Stimulated activated memory B cell treated with anti-CD40 and anti-IgM and Interleukin-4, amounts not matched to agents 10 μg/mL and 1 μg/mL and 100 μg/mL, for 72 hours (primary cell): Measurements from ENCODE around the gene ZFP36L1.
A peak's percentile ranks its signal among the peaks of the same experiment; 100 is the strongest.

ENCODE experiments used
- ATAC-seq: fragments of 150-1000 bp; cut with Tn5 transposase; 2 replicates; pipeline ENCODE4 v1.10.0; 2021
- H3K27ac Mint-ChIP-seq: one replicate; pipeline ENCODE4 v1.8.0; 2022; ENCODE audit warnings: mild to moderate bottlenecking, mixed read lengths
- H3K27me3 Mint-ChIP-seq: one replicate; pipeline ENCODE4 v1.8.0; 2022; ENCODE audit warnings: mixed read lengths
- H3K36me3 Mint-ChIP-seq: one replicate; pipeline ENCODE4 v1.8.0; 2022; ENCODE audit warnings: mixed read lengths
- H3K4me1 Mint-ChIP-seq: one replicate; pipeline ENCODE4 v1.8.0; 2022; ENCODE audit warnings: mixed read lengths
- H3K4me3 Mint-ChIP-seq: one replicate; pipeline ENCODE4 v1.8.0; 2022; ENCODE audit warnings: mild to moderate bottlenecking, moderate library complexity, mixed read lengths
- H3K9me3 Mint-ChIP-seq: one replicate; pipeline ENCODE4 v1.8.0; 2022; ENCODE audit warnings: mixed read lengths

The ZFP36L1 gene

DNA sequence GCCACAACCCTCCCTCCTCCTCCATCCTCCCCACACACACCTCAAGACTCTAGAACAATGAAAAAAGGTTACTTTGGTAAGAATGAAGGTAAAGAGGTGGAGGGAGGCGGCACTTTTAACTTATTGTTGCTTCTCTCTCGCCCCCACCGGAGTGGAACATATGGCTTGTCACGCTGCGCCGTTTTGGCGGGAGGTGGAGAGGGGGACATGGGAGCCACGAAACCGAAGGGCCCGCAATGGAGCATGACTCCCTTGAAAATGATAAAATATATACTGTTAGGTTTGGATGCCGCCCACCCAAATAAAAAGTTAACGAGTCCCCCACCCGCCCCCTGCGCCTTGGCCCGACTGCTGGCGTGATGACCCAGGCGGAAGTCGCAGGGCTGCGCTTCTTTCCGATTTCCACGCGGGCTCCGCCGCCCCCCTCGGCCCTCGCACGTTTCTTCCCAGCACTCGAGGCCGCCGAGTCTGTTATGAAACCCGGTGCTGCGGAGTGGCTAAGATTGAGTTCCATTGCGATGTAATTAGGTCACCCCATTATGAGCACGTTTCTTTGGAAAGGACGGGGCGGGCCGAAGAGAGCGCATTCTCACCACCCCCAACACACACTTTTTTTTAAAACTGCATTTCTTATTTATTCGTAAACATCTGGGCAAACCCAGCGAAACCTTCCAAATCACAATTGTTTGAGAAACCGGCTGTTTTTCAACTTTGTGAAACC, 1.4 kb upstream of the ZFP36L1 start:
- peak; percentile 28 for ATAC-seq
- Mint-ChIP-seq H3K27ac (peak overlapping the region; percentile 99), H3K4me1 (peaks cover 42% of the 10 kb centered on the region), H3K27me3 (no peaks in the 10 kb centered on the region), H3K36me3 (peaks cover 43% of the 10 kb centered on the region), H3K4me3 (peak overlapping the region; percentile 97), H3K9me3 (peaks cover 2% of the 10 kb centered on the region)

DNA sequence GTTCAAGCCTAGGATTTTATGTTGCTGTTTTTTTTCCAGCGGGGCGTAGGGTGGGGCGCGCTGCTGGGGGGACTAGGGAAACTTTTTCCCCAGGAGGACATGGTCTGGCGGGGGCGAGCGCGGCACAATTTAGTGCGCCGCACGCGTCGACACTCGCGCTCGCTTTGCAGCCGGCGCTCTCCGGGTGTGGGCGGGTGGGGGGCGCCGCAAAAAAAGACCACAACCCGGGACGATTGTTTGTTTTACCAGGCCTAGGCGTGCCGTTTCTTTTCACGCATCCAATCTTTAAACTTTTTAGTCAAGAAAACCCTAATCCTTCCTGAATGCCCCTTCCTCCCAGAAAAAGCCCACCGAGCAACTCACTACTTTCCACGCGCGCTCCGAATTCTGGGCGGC, 865 bp upstream of the ZFP36L1 start:
- H3K4me1 Mint-ChIP-seq, result peaks cover 42% of the 10 kb centered on the region
- H3K9me3 Mint-ChIP-seq, result peaks cover under 1% of the 10 kb centered on the region
- H3K36me3 Mint-ChIP-seq, result peaks cover 49% of the 10 kb centered on the region
- H3K27me3 Mint-ChIP-seq, result no peaks in the 10 kb centered on the region
- H3K27ac Mint-ChIP-seq, result peak overlapping the region; percentile 99
- peak overlapping the region; percentile 97 for H3K4me3 Mint-ChIP-seq
- peak; percentile 25 for ATAC-seq

DNA sequence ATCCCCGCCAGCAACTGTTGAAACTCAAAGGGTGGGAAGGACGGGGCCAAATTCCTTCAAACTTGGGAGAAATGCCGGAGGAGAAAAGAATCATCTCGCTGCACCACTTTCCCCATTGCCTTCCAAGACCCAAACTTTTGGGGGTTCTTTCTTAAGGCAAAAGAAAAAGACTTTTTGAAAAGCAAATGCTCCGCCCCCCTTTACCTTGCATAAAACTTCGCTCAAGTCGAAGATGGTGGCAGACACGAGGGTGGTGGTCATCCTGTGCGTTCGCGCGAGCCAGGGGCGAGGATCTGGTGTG, 239 bp downstream of the ZFP36L1 start:
- ATAC-seq, result no peak
- Mint-ChIP-seq H3K9me3 (no peaks in the 10 kb centered on the region), H3K27me3 (no peaks in the 10 kb centered on the region), H3K4me1 (peaks cover 39% of the 10 kb centered on the region), H3K27ac (peak overlapping the region; percentile 99), H3K36me3 (peaks cover 56% of the 10 kb centered on the region), H3K4me3 (peak overlapping the region; percentile 97)

DNA sequence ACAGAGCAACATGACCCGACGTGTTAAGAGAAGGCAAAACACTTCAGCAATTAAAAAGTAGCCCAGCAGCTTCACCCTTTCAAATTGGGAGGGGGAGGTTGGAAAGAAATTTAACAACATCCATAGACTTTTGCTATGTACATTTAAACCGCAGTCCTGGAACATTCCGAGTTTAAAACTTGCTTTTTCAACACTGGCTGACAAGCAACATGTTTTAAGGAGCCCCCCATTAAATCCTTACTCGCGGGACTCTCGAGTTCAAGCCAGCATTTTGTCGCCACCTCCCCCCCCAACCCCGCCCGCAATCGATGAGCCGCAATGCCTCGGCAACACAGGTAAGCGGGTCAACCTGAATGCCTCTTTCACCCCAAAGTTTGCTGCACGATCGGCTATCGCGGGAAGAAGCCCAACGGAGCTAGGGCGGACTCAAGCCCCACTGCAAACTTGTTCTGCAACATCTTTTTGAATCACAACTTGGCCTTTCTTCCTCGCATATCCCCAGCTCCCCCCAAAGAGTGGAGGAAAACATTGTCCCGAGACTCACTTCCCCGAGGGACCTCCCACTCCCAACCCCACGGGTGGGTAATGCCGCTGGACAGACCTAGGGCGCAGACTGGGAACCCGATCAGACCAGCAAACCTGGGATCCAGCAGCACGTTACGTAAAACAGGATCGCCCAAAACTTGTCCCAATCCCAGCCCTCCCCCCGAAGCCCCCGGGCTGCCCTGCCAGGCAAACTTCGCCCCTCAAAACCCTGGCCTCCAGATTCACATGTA, 777 bp downstream of the ZFP36L1 start:
- Mint-ChIP-seq H3K4me3 (peak overlapping the region; percentile 97), H3K9me3 (no peaks in the 10 kb centered on the region), H3K36me3 (peaks cover 61% of the 10 kb centered on the region), H3K27ac (peak overlapping the region; percentile 99), H3K4me1 (peaks cover 39% of the 10 kb centered on the region), H3K27me3 (no peaks in the 10 kb centered on the region)
- ATAC-seq, result no peak

DNA sequence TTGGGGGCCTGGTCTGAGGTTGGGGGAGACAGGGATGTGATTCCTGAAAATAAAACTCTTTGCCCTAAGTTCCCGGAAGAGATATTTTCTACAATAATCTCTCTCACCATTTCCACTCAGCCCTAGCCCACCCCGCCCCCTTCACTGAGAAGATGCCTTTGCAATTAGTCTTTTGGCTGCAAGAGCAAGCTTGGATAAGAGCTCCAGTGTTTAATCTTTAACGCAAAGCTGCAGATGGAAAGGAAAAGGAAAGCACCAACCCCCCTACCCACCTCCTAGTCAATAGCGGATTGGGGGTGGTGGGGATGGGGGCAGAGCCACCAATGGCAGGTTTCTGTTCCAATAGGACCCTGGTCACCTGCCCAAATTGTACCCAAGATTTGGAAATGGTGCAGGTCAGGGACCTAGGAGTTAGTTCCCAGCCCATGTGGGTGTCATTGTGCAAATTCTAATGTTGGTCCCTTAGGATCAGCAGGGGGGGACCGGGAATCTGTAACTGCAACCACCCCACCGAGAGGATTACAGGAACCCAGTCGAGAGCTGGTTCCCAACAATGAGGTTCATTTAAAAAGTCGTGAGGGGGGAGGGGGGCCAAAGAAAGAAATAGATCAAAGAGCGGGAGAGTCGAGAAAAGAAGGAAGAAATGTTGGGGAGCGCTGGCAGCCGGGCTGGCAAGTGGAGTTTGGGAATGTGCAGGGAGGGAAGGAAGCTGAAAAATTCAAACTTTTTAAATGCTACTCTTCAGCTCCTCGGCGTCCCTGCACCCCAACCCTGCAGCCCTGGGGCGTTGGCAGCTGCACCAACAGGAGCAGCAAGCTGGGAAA, 1.6 kb downstream of the ZFP36L1 start:
- H3K4me3 Mint-ChIP-seq, result peak overlapping the region; percentile 97
- no peak for ATAC-seq
- peak overlapping the region; percentile 99 for H3K27ac Mint-ChIP-seq
- H3K9me3 Mint-ChIP-seq, result no peaks in the 10 kb centered on the region
- H3K36me3 Mint-ChIP-seq, result peaks cover 67% of the 10 kb centered on the region
- no peaks in the 10 kb centered on the region for H3K27me3 Mint-ChIP-seq
- H3K4me1 Mint-ChIP-seq, result peaks cover 39% of the 10 kb centered on the region

DNA sequence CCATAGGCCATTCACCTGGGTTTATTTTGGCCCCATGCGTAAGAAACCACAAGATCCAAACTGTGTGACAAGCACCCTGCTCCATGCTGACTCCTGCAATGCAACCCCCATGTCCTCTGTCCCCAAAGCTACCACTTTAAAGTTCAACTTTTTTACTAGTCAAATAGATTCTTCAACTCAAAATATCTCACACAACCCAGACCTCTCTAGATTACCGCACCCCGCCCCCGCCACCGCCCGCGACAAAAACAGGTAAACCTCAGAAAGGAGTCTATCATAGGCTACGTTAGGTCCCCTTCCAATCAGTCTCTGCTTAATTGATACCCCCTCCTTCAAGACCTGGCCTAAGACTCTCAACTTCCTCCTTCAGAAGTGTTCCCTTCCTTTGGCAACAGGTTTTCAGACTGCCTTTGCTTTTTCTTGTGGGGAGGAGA, 2.2 kb downstream of the ZFP36L1 start:
- peaks cover 67% of the 10 kb centered on the region for H3K36me3 Mint-ChIP-seq
- no peak for ATAC-seq
- H3K27ac Mint-ChIP-seq, result peak overlapping the region; percentile 99
- no peaks in the 10 kb centered on the region for H3K27me3 Mint-ChIP-seq
- peaks cover 42% of the 10 kb centered on the region for H3K4me1 Mint-ChIP-seq
- no peaks in the 10 kb centered on the region for H3K9me3 Mint-ChIP-seq
- H3K4me3 Mint-ChIP-seq, result peak overlapping the region; percentile 97

DNA sequence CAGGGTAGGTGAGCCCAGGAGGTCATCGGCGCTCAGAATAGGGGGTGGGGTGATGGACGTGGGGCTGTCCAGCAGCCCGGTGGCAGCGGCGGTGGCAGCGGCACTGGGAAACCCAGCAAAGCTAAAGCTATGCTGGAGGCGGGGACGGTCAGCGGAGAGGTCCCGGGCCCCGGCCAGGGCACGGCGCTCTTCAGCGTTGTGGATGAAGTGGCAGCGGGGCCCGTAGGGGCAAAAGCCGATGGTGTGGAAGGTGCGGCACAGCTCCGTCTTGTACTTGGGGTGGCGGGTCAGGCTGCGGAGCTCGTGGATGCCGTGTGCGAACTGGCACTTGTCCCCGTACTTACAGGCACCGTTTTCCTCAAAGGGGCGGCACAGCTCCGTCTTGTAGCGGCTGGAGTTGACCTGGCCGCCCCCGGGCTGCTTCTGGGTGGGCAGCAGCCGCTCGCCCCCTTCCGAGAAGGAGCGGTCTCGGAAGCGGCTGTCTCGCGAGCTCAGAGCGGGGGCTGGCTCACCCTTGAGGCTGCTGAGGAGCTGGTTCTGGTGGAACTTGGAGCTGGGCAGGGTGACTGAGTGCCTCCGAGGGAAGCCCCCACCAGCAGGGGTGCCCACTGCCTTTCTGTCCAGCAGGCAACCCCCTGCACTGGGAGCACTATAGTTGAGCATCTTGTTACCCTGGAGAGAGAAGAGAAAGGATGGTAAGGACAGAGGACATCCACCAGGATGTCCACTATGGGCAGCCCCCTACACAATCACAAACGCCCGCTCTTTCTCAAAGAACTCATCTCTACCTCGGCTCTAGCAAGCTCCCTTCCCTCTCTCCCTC, 2.8 kb downstream of the ZFP36L1 start:
- Mint-ChIP-seq H3K27ac (peak overlapping the region; percentile 99), H3K9me3 (no peaks in the 10 kb centered on the region), H3K4me1 (peaks cover 48% of the 10 kb centered on the region), H3K4me3 (peak overlapping the region; percentile 97), H3K36me3 (peaks cover 67% of the 10 kb centered on the region), H3K27me3 (no peaks in the 10 kb centered on the region)
- no peak for ATAC-seq

DNA sequence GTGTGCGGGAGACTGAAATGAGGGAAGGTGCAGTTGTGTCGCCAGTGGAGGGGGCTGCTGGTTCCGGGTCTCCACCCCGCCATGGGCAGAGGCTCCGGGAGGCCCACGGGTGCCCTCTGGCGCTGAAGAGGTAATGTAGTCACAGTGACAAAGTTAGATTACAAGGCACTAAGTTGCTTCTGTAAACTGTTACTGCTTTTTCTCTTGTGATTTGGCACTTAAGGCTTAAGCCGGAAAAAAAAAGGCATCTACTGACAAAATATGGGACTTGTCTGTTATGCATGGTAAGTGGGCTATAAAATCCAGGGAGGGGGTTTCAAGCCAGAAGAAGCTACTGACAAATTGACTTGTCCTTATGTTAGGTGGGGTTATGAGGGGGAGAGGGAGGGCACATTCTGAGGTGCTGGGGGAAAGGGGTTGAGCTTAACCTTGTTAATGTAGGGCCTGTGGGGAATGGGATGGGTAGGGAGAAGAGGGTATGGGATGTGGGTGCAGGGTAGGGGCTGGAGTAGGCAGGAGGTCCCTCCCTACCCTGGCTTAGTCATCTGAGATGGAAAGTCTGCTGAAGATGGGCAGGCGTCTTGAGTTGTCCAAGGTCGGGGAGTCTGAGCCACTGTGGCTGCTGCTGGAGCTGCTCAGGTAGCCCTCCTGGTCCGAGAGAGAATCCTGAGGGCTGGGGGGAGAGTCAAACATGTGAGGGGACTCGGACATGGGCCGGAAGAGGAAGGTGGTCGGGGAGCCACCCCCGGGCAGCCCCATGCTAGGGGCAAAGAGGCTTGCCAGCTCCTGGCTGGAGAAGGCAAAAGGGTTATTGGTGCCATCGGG, 3.7 kb downstream of the ZFP36L1 start:
- H3K27me3 Mint-ChIP-seq, result no peaks in the 10 kb centered on the region
- H3K27ac Mint-ChIP-seq, result peak overlapping the region; percentile 99
- H3K36me3 Mint-ChIP-seq, result peaks cover 60% of the 10 kb centered on the region
- H3K9me3 Mint-ChIP-seq, result no peaks in the 10 kb centered on the region
- H3K4me3 Mint-ChIP-seq, result peak overlapping the region; percentile 97
- peaks cover 51% of the 10 kb centered on the region for H3K4me1 Mint-ChIP-seq
- ATAC-seq, result no peak

DNA sequence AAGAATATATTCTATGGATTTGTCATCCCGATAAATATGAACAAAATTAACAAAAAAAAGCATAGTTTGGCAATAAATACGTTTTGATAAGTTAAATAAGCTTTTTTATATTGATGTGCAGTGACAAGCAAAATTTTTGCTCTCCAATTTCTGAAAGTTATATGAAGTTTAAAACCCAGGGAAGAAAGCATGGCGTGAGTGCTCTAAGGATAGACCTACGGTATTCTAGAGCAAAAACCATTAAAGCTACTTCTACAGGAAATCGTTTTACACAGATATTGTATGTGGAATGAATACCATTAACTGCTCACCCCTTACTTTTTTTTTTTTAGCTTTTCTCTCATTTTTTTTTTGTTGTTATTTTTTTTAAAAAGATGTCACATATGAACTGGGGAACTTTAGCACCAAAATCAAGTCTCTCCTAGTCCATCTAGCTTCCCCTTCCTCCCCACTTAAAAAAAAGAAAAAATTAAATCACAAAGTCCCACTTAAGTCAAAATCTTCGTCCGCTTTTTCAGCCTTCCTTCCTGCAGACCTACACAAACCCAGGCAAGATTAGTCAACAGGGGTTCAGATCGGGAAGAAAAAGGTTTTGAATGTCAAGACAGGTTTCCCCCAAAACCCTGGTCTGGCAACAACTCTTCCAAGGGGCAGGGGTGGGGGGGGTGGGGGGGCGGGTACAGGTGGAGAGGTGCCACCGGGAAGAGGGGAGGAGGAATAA, 4.4 kb downstream of the ZFP36L1 start:
- H3K9me3 Mint-ChIP-seq, result no peaks in the 10 kb centered on the region
- H3K4me1 Mint-ChIP-seq, result peaks cover 53% of the 10 kb centered on the region
- ATAC-seq, result no peak
- peaks cover 60% of the 10 kb centered on the region for H3K36me3 Mint-ChIP-seq
- H3K27me3 Mint-ChIP-seq, result no peaks in the 10 kb centered on the region
- peak overlapping the region; percentile 97 for H3K4me3 Mint-ChIP-seq
- peak overlapping the region; percentile 99 for H3K27ac Mint-ChIP-seq

DNA sequence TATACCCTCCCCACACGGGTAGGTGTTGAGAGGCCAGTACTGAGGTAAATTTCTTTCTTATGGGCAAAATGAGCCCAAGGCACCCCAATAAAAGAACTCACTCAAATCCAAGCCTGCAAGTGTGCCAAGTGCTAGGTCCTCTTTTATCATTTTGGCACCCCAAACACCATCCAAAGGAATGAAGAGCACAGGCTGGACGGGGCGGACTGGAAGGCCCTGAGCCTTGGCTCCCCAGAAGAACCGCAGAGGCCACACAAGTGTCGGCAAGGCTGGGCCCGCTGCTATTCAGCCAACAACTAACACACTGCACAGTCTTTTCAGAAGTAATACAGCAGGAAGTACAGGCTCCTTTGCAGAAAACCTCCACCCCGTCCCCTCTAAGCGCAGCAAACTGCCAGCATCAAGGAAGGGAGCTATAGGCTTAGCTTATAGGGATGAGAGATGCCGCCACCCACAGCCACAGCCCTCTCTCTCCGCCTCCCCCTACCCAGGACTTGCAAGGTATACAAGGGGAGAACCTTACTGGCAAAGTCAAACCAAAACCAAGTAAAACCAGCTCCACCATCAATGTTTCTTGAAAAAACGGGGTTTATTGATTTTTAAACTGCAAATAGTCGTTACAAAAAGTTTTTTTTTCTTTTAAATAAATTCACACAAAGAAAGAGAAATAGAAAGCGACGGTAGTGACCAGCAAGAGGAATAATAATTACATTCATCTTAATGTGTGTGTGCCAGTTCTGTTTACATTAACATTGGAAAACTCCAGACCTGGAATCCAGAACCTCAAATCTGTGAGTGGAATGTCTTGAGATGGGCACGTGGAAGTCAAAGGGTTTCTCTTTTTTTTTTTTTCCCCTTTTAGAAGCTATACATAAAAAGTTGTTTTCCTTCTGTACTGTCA, 5.5 kb downstream of the ZFP36L1 start:
- H3K36me3 Mint-ChIP-seq, result peaks cover 55% of the 10 kb centered on the region
- H3K4me1 Mint-ChIP-seq, result peaks cover 57% of the 10 kb centered on the region
- H3K9me3 Mint-ChIP-seq, result no peaks in the 10 kb centered on the region
- peak overlapping the region; percentile 69 for H3K4me3 Mint-ChIP-seq
- peak overlapping the region; percentile 99 for H3K27ac Mint-ChIP-seq
- H3K27me3 Mint-ChIP-seq, result no peaks in the 10 kb centered on the region
- peak; percentile 3 for ATAC-seq

DNA sequence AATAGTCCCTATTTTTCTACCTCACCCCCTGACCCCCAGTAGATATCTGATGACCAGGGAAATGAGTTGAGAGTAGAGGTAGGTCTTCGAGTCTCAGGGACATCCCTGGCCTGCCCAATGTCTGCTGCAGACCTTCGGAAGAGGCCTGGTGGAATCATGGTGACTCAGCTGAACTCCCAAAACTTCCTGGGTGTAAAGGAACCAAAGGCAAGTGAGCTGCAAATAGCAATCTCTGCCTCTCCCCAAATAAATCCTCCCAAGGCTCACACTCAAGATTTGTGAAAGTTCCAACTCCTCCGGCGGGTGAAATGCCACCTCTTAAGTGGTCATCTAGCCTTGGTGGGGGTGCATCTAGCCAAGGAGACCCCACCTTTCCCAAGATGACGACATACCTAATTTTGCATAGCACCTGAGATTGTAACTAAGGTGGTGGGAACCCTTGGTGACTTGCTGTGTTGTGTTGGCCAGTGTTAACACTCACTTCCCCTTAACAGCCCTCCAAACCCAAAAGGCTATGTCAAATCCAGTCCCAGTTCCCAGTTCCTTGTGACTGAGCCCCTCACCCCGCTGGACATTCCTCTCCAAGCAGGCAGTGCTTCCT, 6.3 kb downstream of the ZFP36L1 start:
- H3K4me1 Mint-ChIP-seq, result peaks cover 61% of the 10 kb centered on the region
- peak overlapping the region; percentile 99 for H3K27ac Mint-ChIP-seq
- H3K27me3 Mint-ChIP-seq, result no peaks in the 10 kb centered on the region
- peaks cover 47% of the 10 kb centered on the region for H3K36me3 Mint-ChIP-seq
- no peaks in the 10 kb centered on the region for H3K9me3 Mint-ChIP-seq
- peak; percentile 61 for ATAC-seq
- peak overlapping the region; percentile 69 for H3K4me3 Mint-ChIP-seq
